ENCODE measurements around the gene ALDH1L1.

Gene ALDH1L1

DNA sequence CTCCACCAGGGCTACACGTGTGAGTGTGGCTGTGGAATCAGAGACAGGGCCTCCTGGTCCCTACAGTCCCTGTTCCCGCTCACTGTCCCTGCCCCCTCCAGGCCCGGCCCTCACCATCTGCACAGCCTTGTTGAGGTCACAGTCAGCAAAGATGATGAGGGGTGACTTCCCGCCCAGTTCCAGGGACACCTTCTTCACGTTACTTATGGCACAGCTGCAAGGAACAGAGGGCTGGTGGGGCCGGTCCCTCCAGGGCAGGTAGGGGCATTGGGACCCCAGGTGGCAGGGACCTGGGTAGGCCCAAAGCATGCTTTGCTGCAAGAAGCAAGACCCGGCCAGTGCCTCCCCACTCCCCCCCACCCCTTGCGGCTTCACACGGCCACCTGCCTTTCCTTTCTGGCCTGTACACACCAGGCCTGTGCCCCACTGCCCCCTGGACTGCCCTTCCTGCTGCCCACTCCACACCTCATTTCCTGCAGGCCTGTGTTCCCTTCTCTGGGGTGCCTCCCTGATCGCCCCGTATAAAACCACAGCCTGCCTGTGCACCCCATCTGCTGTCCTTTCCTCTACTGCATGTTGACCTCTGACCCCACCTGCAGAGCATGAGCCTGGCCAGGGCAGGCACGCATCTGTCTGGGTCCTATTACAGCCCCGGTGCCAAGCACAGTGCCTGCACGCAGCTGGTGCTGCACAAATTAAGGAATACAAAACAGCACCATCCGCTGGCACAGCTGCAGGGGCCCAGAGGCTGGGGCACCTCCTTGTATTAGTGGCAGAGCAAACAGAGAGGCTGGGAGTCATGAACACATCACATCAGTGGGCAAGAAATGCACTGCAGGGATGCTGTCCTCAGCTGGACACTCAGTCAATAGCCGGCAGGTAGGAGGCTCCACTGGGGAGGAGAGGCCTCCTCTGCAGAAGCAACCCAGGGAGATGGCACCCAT lies 65.7 kb downstream of the ALDH1L1 start:
- peaks cover 10% of the 10 kb centered on the region for H3K27me3 Mint-ChIP-seq
- H3K27ac Mint-ChIP-seq: no peak overlapping the region
- no peak overlapping the region for H3K4me3 Mint-ChIP-seq
- no peaks in the 10 kb centered on the region for H3K4me1 Mint-ChIP-seq (ENCODE audit: low read depth)
- no peaks in the 10 kb centered on the region for H3K9me3 Mint-ChIP-seq
- H3K36me3 Mint-ChIP-seq (ENCODE audit: low read depth): no peaks in the 10 kb centered on the region

DNA sequence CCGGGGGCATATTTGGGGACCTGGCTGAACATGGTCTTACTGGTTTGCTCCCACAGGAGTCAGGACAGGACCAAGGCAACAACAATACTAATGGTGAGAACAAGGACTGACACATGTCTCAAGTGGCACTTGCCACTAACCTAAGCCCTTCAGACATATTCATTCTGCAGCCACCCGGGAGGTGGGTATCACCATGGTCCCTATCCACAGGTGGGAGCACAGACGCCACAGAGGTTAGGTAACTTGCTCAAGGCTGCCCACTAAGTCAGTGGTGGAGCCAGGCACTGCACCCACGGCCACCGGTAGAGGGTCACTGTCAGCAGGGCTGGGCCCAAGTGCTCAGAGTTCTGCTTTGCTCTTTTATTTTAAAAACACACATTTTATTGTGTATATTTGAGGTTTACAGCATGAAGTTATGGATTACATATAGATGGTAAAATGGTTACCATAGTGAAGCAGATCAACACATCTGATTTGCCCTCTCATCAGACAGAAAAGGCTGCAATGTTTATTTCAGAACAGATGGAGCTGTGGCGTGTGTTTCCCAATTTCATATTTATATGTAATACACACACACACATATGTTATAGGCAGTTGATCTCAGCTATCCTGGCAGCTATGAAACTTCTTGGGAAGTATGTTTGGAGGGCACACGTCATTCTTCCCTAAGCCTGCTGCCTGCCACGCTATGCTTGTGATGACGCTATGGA lies 66.5 kb downstream of the ALDH1L1 start:
- Mint-ChIP-seq H3K36me3 (ENCODE audit: low read depth) (no peaks in the 10 kb centered on the region), H3K9me3 (no peaks in the 10 kb centered on the region), H3K4me3 (no peak overlapping the region), H3K27me3 (peaks cover 2% of the 10 kb centered on the region), H3K4me1 (ENCODE audit: low read depth) (no peaks in the 10 kb centered on the region), H3K27ac (no peak overlapping the region)

DNA sequence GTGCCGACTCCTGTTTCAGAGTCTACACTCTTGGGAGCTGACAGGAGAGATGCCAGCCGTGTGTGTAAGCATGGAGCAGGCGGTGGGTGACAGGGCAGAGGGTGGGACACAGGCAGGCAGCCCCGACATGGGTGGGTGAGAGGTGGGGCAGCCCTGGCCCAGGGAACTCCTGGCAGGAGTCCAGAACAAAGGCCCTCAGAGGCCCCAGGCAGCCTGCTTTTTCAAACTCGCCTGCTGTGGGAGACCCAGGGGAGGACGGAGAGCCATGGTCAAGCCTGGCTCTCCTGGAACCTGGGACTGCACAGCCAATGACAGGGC lies 67.2 kb downstream of the ALDH1L1 start:
- H3K27me3 Mint-ChIP-seq: no peaks in the 10 kb centered on the region

DNA sequence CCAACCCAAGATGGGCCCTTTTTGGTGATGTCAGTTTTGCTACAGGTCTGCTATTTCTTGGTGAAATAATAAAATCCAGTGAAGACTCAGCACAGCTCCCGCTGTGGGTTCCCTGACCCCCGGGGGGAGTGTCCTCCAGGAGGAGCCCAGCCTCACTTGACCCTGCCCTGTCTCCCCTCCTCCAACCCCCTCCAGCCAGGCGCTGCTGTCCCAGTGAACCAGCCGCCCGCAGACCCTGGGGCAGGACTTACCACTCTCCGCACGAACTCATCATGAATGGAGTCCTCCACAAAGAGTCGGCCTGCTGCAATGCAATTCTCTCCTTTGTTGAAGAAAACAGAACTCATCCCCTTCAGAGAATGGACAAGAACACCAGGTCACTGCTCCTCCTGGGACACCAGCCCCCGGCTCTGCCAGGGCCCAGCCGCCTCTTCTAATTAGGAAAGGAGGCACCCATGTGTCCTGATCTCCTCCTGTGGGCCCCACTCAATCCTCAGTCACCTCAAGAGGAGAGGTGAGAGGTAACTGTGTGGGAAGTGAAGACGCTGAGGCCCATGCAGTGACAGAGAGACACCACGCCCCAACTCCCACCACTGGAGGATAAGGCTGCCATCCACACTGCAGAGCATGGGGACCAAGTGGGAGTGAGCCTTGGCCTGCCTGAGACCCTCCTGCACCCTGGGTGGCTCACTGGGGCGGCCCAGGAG lies 67.7 kb downstream of the ALDH1L1 start:
- H3K36me3 Mint-ChIP-seq (ENCODE audit: low read depth): no peaks in the 10 kb centered on the region
- H3K27ac Mint-ChIP-seq: no peak overlapping the region
- H3K9me3 Mint-ChIP-seq: no peaks in the 10 kb centered on the region

More for the DNA sequence above, 67.2 kb downstream of the ALDH1L1 start:
- Mint-ChIP-seq H3K4me1 (ENCODE audit: low read depth) (no peaks in the 10 kb centered on the region), H3K4me3 (no peak overlapping the region), H3K27ac (no peak overlapping the region), H3K36me3 (ENCODE audit: low read depth) (no peaks in the 10 kb centered on the region), H3K9me3 (no peaks in the 10 kb centered on the region)

DNA sequence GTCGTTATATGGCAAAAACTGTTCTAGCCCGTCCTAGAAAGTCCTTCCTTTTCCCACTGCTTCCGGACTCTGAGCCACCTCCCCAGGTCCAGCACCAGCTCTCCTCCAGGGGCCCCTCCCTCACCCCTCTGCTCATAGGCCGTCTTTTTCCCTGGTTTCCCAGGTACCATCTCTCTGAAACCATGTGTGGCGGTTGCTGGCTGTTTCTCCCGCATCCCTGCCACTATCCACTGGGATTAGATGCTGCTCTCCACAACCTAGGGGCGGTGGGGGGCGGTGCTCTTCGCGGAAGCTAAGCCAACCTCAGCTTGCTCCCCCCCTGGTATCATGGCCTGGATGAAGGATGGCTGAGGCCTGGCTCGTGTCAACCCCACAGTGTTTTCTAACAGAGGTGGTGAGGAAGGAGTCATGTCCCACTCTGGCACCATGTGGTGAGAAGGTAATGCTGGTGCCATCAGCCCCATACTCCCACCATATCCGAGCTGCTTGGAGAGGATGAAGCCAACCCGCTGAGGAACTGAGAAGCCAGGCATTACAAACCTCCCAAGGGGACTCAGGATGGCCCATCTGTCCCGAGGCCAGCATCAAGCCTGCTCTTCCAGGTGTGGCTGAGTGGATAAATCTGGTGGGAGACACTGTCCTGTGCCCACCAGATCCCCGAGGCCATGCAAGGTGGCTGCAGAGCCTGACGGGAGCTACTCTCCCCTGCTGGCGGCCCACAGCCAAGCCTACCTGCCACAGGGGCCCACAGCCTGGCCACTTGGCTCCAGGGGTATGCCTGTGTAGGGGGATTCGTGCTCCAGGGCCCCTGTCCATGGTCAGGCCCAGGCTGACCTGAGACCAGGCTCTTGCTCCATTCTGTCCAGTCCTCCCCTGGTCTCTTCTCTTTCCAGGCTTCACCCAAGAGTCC lies 68.6 kb downstream of the ALDH1L1 start:
- H3K27me3 Mint-ChIP-seq: no peaks in the 10 kb centered on the region
- H3K4me3 Mint-ChIP-seq: no peak overlapping the region
- no peak overlapping the region for H3K27ac Mint-ChIP-seq
- no peaks in the 10 kb centered on the region for H3K4me1 Mint-ChIP-seq (ENCODE audit: low read depth)
- no peaks in the 10 kb centered on the region for H3K9me3 Mint-ChIP-seq
- H3K36me3 Mint-ChIP-seq (ENCODE audit: low read depth): no peaks in the 10 kb centered on the region

More for the DNA sequence above, 67.7 kb downstream of the ALDH1L1 start:
- Mint-ChIP-seq H3K4me1 (ENCODE audit: low read depth) (no peaks in the 10 kb centered on the region), H3K27me3 (no peaks in the 10 kb centered on the region), H3K4me3 (no peak overlapping the region)

DNA sequence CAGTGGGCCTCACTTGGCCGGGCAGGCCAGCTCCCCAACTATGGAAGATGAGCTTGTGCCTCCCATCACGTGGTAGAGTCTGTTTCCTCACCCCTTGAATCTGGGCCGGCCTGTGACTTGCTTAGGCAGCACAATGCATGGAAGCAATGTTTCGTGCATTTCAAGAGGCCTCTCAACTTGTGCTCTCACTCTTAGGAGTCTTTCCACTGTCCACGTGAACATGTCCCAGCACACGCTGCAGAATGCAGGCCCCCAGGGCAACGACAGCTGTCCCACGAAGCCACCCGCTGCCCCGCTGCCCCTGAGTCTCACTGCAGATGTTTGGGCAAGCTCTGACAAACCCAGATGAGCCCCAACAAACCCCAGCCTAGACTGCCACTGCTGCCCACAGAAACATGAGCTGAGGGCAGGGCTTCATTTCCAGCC lies 69.2 kb downstream of the ALDH1L1 start:
- no peak overlapping the region for H3K27ac Mint-ChIP-seq
- H3K9me3 Mint-ChIP-seq: no peaks in the 10 kb centered on the region
- H3K27me3 Mint-ChIP-seq: no peaks in the 10 kb centered on the region
- no peak overlapping the region for H3K4me3 Mint-ChIP-seq
- H3K36me3 Mint-ChIP-seq (ENCODE audit: low read depth): no peaks in the 10 kb centered on the region
- no peaks in the 10 kb centered on the region for H3K4me1 Mint-ChIP-seq (ENCODE audit: low read depth)

DNA sequence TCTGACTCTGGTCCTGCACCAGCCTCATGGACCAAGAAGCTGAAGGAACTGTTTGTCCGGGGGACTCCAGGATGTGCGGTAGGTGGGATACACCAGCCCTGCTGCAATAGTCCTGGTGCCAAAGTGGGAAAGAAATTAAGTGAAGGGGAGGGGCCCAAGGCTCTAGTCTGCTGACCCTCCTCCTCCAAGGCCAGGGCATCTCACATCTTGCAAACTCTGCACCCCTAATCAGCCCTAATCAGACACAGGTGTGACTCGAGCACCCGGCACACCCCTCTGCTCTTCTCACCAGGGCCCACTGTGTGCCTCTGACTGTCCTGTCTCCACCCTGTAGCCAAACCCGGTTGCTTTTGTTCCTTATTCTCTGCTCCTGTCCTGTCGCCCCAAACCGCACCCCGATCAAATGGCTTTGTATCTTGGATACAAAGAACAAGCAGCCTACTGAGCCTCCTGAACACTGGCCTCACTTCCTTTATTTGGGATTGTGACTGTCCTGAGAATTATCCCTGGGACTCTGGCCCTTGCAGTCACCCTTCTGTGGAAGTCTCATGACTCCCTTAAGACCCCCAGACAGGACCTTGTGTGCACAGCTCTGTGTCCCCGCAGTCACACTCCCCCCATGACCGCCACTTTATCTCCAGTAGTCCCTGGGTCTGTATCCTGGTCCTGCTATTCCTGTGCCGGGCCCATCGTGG lies 69.8 kb downstream of the ALDH1L1 start:
- Mint-ChIP-seq H3K4me1 (ENCODE audit: low read depth) (no peaks in the 10 kb centered on the region), H3K4me3 (no peak overlapping the region), H3K9me3 (no peaks in the 10 kb centered on the region), H3K36me3 (ENCODE audit: low read depth) (no peaks in the 10 kb centered on the region), H3K27ac (no peak overlapping the region), H3K27me3 (no peaks in the 10 kb centered on the region)

DNA sequence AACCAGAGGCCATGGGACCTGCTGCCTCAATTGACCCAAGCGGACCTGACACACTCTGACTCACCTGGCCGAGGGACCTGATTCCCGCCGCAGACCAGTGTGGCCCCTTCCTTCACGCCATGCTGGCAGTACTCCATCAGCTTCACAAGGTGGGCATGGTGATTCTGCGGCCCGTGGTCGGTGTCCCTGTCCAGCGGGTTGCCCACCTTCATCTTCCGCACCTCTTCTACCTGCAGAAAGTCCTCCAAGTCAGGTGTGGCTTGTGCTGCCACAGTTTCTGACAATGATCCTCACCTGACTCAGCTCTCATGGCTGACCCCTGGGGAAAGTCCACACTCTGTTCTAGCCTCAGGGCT lies 70.5 kb downstream of the ALDH1L1 start:
- Mint-ChIP-seq H3K27me3 (no peaks in the 10 kb centered on the region), H3K4me3 (no peak overlapping the region), H3K27ac (no peak overlapping the region), H3K9me3 (no peaks in the 10 kb centered on the region), H3K36me3 (ENCODE audit: low read depth) (no peaks in the 10 kb centered on the region), H3K4me1 (ENCODE audit: low read depth) (no peaks in the 10 kb centered on the region)

DNA sequence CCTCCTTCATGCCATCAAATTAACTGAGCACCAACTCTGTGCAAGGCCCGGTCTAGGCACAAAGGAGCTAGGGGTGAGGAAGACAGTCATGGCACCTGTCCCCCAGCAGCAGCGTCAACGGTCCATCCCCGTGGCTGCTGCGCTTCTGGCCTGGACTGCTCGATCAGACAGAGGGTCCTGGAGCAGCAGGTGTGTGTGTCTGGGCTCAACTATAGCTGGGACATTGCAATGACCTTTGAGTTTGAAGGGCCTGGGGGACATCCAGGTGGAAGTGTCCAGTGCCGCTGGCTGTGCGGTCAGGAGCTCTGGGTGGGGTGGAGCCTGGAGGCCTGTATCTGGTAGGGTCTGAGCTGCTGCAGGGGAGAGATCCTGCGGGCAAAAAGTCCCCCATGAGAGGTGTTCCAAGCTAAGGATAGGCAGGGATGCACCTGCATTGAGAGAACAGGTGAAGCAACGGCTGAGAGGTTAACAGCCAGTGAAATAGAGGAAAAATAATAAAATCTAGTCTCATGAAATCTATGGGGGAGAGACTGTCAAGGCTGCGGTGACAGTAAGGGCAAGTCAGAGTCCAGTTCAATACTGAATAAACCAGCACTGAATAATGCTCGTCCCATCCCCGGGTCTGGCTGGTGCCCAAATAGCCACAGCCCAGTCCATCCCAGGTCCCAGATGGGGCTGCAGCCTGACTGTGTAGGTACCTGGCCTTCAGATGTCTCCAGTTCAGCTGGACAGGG lies 71.1 kb downstream of the ALDH1L1 start:
- H3K27me3 Mint-ChIP-seq: no peaks in the 10 kb centered on the region
- H3K36me3 Mint-ChIP-seq (ENCODE audit: low read depth): no peaks in the 10 kb centered on the region
- H3K4me1 Mint-ChIP-seq (ENCODE audit: low read depth): no peaks in the 10 kb centered on the region
- H3K27ac Mint-ChIP-seq: no peak overlapping the region
- H3K9me3 Mint-ChIP-seq: no peaks in the 10 kb centered on the region
- H3K4me3 Mint-ChIP-seq: no peak overlapping the region

DNA sequence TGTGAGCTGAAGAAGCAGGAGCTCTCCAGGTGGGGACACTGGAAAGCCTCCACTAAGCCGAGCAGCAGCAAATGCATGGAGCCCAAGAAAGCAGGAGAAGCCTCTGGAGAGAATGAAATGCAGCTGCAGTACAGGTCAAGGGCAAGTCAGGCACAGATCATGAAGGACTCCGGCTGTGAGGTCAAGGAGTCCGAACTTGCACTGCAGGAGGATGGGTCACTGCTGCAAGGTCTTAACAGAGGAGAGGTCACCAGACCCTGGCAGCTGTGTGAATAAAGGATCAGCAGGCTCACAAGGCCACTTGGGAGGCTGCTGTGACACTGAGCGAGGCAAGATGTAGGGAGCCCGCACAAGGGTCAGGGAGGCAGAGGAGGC lies 71.7 kb downstream of the ALDH1L1 start:
- Mint-ChIP-seq H3K27ac (no peak overlapping the region), H3K9me3 (no peaks in the 10 kb centered on the region), H3K36me3 (ENCODE audit: low read depth) (no peaks in the 10 kb centered on the region), H3K4me1 (ENCODE audit: low read depth) (no peaks in the 10 kb centered on the region), H3K4me3 (no peak overlapping the region), H3K27me3 (no peaks in the 10 kb centered on the region)

DNA sequence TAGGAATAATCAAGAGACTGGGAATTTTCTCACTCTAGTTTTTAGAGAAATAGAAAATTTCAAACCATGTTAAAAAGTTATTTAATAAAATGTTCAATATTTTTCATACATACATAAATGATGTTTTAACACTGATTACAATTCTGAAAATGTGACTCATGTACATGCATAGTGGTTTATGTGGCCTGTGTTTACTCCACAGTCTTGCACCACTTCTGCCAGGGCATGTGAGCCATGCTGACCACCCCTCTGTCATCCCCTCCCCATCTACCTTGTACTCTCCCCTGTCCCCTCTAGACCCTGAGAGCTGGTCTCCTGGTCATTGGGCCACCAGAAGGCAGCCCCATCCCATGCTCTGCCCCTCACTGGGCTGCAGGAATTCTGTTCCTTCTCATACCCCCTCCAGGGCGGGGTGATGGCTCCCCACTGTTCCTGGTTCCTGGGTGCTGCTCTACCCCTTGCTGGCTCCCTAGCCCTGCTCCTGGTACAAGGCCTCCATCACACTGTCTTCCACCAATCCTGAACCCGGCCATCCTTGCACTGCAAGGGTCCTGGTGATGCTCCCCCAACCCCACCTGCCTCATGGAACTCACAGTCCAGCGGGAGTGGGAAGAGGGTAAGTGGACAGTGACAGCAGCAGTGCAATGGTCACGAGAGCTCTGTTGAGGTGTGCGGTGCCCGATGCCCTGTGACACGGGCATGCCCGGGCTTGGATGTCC lies 72.3 kb downstream of the ALDH1L1 start:
- H3K27me3 Mint-ChIP-seq: no peaks in the 10 kb centered on the region
- no peaks in the 10 kb centered on the region for H3K36me3 Mint-ChIP-seq (ENCODE audit: low read depth)
- no peak overlapping the region for H3K4me3 Mint-ChIP-seq

DNA sequence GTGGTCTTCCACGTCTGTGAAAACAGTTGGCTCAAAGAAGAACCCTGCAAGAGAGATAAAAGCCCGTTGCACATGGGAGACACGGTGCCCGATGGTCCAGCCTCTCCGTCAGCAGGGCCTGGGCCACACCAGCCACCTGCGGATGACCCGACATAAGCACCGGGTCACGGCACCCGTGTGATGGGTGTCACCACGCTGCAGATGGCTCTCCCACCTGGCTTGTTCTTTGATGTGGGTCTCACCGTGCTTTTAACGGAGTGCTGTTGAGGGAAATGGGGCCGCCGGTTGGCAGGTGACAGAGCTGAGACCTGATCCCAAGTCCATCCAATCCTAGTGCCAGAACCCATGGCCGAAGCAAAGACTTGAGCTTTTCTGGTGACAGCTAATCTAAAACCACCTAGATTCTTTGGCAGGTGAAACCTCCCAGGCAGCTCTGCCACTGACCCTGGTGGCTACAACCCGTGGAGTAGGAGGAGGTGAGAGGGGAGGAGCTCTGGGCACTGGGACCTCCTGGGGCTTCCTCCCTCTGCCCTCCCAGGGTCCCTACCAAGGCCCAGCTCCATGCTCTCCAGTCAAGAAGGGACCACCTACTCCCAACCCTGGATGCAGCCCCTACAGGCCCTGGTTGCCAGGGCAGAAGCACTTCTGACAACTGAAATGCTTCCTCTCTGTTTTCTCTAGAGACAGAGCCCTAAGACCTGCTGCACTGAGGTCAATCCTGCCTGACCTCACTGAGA lies 73.0 kb downstream of the ALDH1L1 start:
- no peaks in the 10 kb centered on the region for H3K36me3 Mint-ChIP-seq (ENCODE audit: low read depth)
- H3K9me3 Mint-ChIP-seq: no peaks in the 10 kb centered on the region
- H3K27me3 Mint-ChIP-seq: no peaks in the 10 kb centered on the region
- H3K4me1 Mint-ChIP-seq (ENCODE audit: low read depth): no peaks in the 10 kb centered on the region
- no peak overlapping the region for H3K4me3 Mint-ChIP-seq
- H3K27ac Mint-ChIP-seq: no peak overlapping the region

More for the DNA sequence above, 72.3 kb downstream of the ALDH1L1 start:
- H3K4me1 Mint-ChIP-seq (ENCODE audit: low read depth): no peaks in the 10 kb centered on the region
- H3K9me3 Mint-ChIP-seq: no peaks in the 10 kb centered on the region
- no peak overlapping the region for H3K27ac Mint-ChIP-seq

All from stimulated activated naive CD8-positive, alpha-beta T cell treated with anti-CD3 and anti-CD28 coated beads, Interleukin-15, Interleukin-2, amounts not matched to agents 100 ng/mL and 50 ng/mL, for 24 hours (primary cell).